ENCODE results near the gene ELMO3. TPM values are rescaled to one million over a fixed set of nuclear protein-coding genes. Genes with fewer than 3 reads are reported as not detected.
A peak's percentile ranks its signal among the peaks of the same experiment; 100 is the strongest.

Gene ELMO3
- total RNA-seq, 6 experiments from 2014 or later: 0.79 to 1.3 (median 1.1) TPM

- no peaks in the 10 kb centered on the region for H3K9me3 Mint-ChIP-seq
- H3K27ac Mint-ChIP-seq: no peak overlapping the region
- DNase-seq: no peak
Observed at GRCh38 chr16:67213197-67214019, 14.5 kb downstream of the ELMO3 start.

GRCh38 chr16:67215706-67216105 lies 16.8 kb downstream of the ELMO3 start:
- H3K4me3 Mint-ChIP-seq: no peak overlapping the region
- H3K27ac Mint-ChIP-seq: no peak overlapping the region
- peaks cover 32% of the 10 kb centered on the region for H3K4me1 Mint-ChIP-seq (ENCODE audit: low read depth)
- DNase-seq: no peak
- no peaks in the 10 kb centered on the region for H3K9me3 Mint-ChIP-seq
- peaks cover 5% of the 10 kb centered on the region; the same call in 1 of the 2 replicates for H3K27me3 Mint-ChIP-seq (ENCODE audit: insufficient read depth)
- peaks cover 16% of the 10 kb centered on the region for H3K36me3 Mint-ChIP-seq (ENCODE audit: low read depth)
- TF ChIP-seq CTCF (IDR thresholded peaks at IDR 0.05): no peak

More at GRCh38 chr16:67213197-67214019, 14.5 kb downstream of the ELMO3 start:
- Mint-ChIP-seq H3K27me3 (ENCODE audit: insufficient read depth) (peaks cover 7% of the 10 kb centered on the region; the same call in 1 of the 2 replicates), H3K36me3 (ENCODE audit: low read depth) (peaks cover 11% of the 10 kb centered on the region), H3K4me1 (ENCODE audit: low read depth) (peaks cover 32% of the 10 kb centered on the region), H3K4me3 (no peak overlapping the region)
- no peak for TF ChIP-seq CTCF (IDR thresholded peaks at IDR 0.05)

- H3K4me3 Mint-ChIP-seq: no peak overlapping the region
- DNase-seq: no peak
- TF ChIP-seq CTCF (IDR thresholded peaks at IDR 0.05): no peak
- H3K27me3 Mint-ChIP-seq (ENCODE audit: insufficient read depth): peaks cover 5% of the 10 kb centered on the region; the same call in 1 of the 2 replicates
- no peaks in the 10 kb centered on the region for H3K9me3 Mint-ChIP-seq
- H3K4me1 Mint-ChIP-seq (ENCODE audit: low read depth): peaks cover 32% of the 10 kb centered on the region
- peak overlapping the region; percentile 20; the same call in 1 of the 2 replicates for H3K27ac Mint-ChIP-seq
- H3K36me3 Mint-ChIP-seq (ENCODE audit: low read depth): peaks cover 20% of the 10 kb centered on the region
Observed at GRCh38 chr16:67216612-67217490, 17.9 kb downstream of the ELMO3 start.

- Mint-ChIP-seq H3K4me1 (ENCODE audit: low read depth) (peaks cover 34% of the 10 kb centered on the region), H3K4me3 (no peak overlapping the region), H3K36me3 (ENCODE audit: low read depth) (peaks cover 27% of the 10 kb centered on the region), H3K27ac (no peak overlapping the region), H3K9me3 (no peaks in the 10 kb centered on the region), H3K27me3 (ENCODE audit: insufficient read depth) (peaks cover 8% of the 10 kb centered on the region)
- TF ChIP-seq CTCF (IDR thresholded peaks at IDR 0.05): no peak
- no peak for DNase-seq
Observed at GRCh38 chr16:67223992-67224391, 25.1 kb downstream of the ELMO3 start.

GRCh38 chr16:67226295-67226803 lies 27.4 kb downstream of the ELMO3 start:
- TF ChIP-seq CTCF (IDR thresholded peaks at IDR 0.05): no peak
- H3K9me3 Mint-ChIP-seq: no peaks in the 10 kb centered on the region
- peak overlapping the region; percentile 98 for H3K4me3 Mint-ChIP-seq
- peaks cover 34% of the 10 kb centered on the region for H3K4me1 Mint-ChIP-seq (ENCODE audit: low read depth)
- peak overlapping the region; percentile 95 for H3K27ac Mint-ChIP-seq
- peaks cover 17% of the 10 kb centered on the region for H3K36me3 Mint-ChIP-seq (ENCODE audit: low read depth)
- peaks cover 8% of the 10 kb centered on the region for H3K27me3 Mint-ChIP-seq (ENCODE audit: insufficient read depth)
- no peak for DNase-seq
